Pancreas (tissue), 10 donors: Measurements from ENCODE around the gene CAPN3. TPM values are rescaled to one million over a fixed set of nuclear protein-coding genes. Genes with fewer than 3 reads are reported as not detected.

ENCODE experiments used
- ATAC-seq, 4 donors: fragments of 200-7000 bp; cut with Tn5 transposase; one replicate each; pipeline versions ENCODE4 v1.8.0 to v1.9.1; 2020; ENCODE audit warnings: mild to moderate bottlenecking in 4 of 4, moderate library complexity in 4 of 4
- DNase-seq, 6 donors: peaks; one replicate each; pipeline ENCODE4 v3.0.0-alpha.2; 2020
- FAIRE-seq: peaks from 2 replicates; lab custom pipeline; 2012; peaks lifted over from hg19 to GRCh38; lab: Jason Lieb, UNC
- H3K27ac ChIP-seq, 4 donors: fragments of 200-600 bp; sonication (generic); 1 replicate in 3 of 4; 2 replicates in 1 of 4; pipeline versions ENCODE4 v1.5.0 to v1.8.0; 2020
- H3K27me3 ChIP-seq, 4 donors: fragments of 200-600 bp; one replicate each; pipeline ENCODE4 v1.8.0; 2021
- H3K36me3 ChIP-seq, 3 donors: fragments of 200-600 bp; sonication (generic) in 1 of 3; one replicate each; pipeline versions ENCODE4 v1.5.0 to v1.8.0; 2020 to 2021
- H3K4me1 ChIP-seq, 3 donors: fragments of 200-600 bp; one replicate each; pipeline ENCODE4 v1.8.0; 2021
- H3K4me3 ChIP-seq, 4 donors: fragments of 200-600 bp; sonication (generic) in 2 of 4; one replicate each; pipeline versions ENCODE4 v1.5.0 to v1.8.0; 2020 to 2021
- H3K9me3 ChIP-seq, 4 donors: fragments of 200-600 bp; one replicate each; pipeline ENCODE4 v1.8.0; 2021
- CTCF ChIP-seq, 4 donors: fragments of 200-600 bp; sonication (generic) in 3 of 4; IDR thresholded peaks; one replicate each; pipeline versions ENCODE4 v1.5.0 to v1.8.0; 2021; ENCODE audit warnings: antibody characterized with exemption in 4 of 4
- WGBS, 2 donors: extraction: QIAGEN DNeasy Blood & Tissue Kit; methylation state at CpG; one replicate each; pipeline ENCODE4 v1.1.7; 2013; 5-methylcytosine and 5-hydroxymethylcytosine counted together
- intact Hi-C, 3 donors: fragments of 100-400 bp; cut with DNase I; formaldehyde crosslinking; loops; one replicate each; pipeline versions ENCODE4 v1.11.1 to v1.14.2; 2022
- polyA plus RNA-seq, 2 donors: library from polyadenylated mRNA; stranded (reverse); fragments of 200-250 nt; gene quantifications; one replicate each; pipeline ENCODE4 v1.2.3, GENCODE V29; 2013
- total RNA-seq, 6 donors: library from RNA; stranded (reverse); fragmentation: NEBNext Ultra II Directional in 4 of 6; extraction: Animal tissue kit (Norgen Biotek cat#: 25700) in 4 of 6; gene quantifications; one replicate each; pipeline versions ENCODE4 v1.2.1 to v1.2.4, GENCODE V29; 2021 to 2023
- donor health status: healthy with polysubstance abuse.
- donor health status: DM: no; HTN: no; CAD: no; lungs with moderate emphysema.
- donor health status: DM: no; HTN: no; CAD: no.
- donor health status: control.
- donor health status: control.
- donor health status: Bipolar disorder and iron deficiency.
- donor health status: DM: yes; HTN: yes; CAD: no.
- donor health status: DM: no; HTN: no; CAD: no.
- donor health status: DM: no; HTN: no; CAD: no.
- donor health status: DM: yes; HTN: yes; CAD: no.

The CAPN3 gene
- total and polyA plus RNA-seq, 8 donors = 1.8 to 35.8 (median 4.5) TPM

- DNase-seq = no peak
- H3K27ac ChIP-seq = peak overlapping the region in 3 of 4 donors; percentile 54 to 79 (median 78)
Observed at GRCh38 chr15:42456971-42457370, 97.7 kb downstream of the CAPN3 start.

GRCh38 chr15:42457445-42458442 lies 98.4 kb downstream of the CAPN3 start:
- Histone ChIP-seq H3K4me3 (peak overlapping the region in 1 of 4 donors; percentile 14), H3K27me3 (no peaks in the 10 kb centered on the region), H3K36me3 (no peaks in the 10 kb centered on the region), H3K27ac (peak overlapping the region in 3 of 4 donors; percentile 54 to 79 (median 78)), H3K9me3 (no peaks in the 10 kb centered on the region), H3K4me1 (peaks cover 0 to 12% (median 0%) of the 10 kb centered on the region in 3 donors)
- no peak for TF ChIP-seq CTCF (IDR thresholded peaks at IDR 0.05)
- DNase-seq (peak in 5 of 6 donors; percentile 38 to 54 (median 49)), FAIRE-seq (peak; percentile 9), ATAC-seq (peak; percentile 88 to 97 (median 92))
- intact Hi-C loops = no loop called here
- WGBS, 2 donors = 49 to 50% methylated on average over 8 of the region's 8 CpGs

More at GRCh38 chr15:42456971-42457370, 97.7 kb downstream of the CAPN3 start:
- ATAC-seq (no peak), FAIRE-seq (no peak)
- WGBS, 2 donors = 56 to 67% methylated on average over 3 of the region's 3 CpGs
- no peak for TF ChIP-seq CTCF (IDR thresholded peaks at IDR 0.05)
- H3K4me1 ChIP-seq = peaks cover 0 to 12% (median 0%) of the 10 kb centered on the region in 3 donors
- no peaks in the 10 kb centered on the region for H3K9me3 ChIP-seq
- intact Hi-C loops = no loop called here
- H3K27me3 ChIP-seq = no peaks in the 10 kb centered on the region
- H3K4me3 ChIP-seq = no peak overlapping the region
- H3K36me3 ChIP-seq = no peaks in the 10 kb centered on the region

GRCh38 chr15:42461261-42461660 lies 102.0 kb downstream of the CAPN3 start:
- Histone ChIP-seq H3K4me1 (peaks cover 0 to 12% (median 0%) of the 10 kb centered on the region in 3 donors), H3K27me3 (no peaks in the 10 kb centered on the region), H3K27ac (no peak overlapping the region), H3K4me3 (no peak overlapping the region), H3K36me3 (peaks cover 0 to 5% (median 0%) of the 10 kb centered on the region in 3 donors), H3K9me3 (no peaks in the 10 kb centered on the region)
- no peak for ATAC-seq
- no peak for DNase-seq
- no peak for TF ChIP-seq CTCF (IDR thresholded peaks at IDR 0.05)
- intact Hi-C loops = no loop called here
- FAIRE-seq = no peak
- 66 to 74% methylated on average over 3 of the region's 3 CpGs for WGBS, 2 donors

Other genes starting within 250 kb of the CAPN3 start
- 1 to 10 TPM in 1 of 6 donors, under 1 TPM in 5; 0.08 to 1.1 (median 0.26) TPM for gene PLA2G4F, start 202.9 kb upstream of the CAPN3 start, total RNA-seq
- under 1 TPM; 0.23 to 0.91 TPM for gene PLA2G4F, start 202.9 kb upstream of the CAPN3 start, polyA plus RNA-seq
- 10 to 100 TPM; 26.4 to 40.9 (median 29.3) TPM for gene VPS39, start 151.2 kb upstream of the CAPN3 start, total RNA-seq
- 10 to 100 TPM; 49.3 to 52.6 TPM for gene VPS39, start 151.2 kb upstream of the CAPN3 start, polyA plus RNA-seq
- 10 to 100 TPM in 4 of 6 donors, 1 to 10 TPM in 2; 6.9 to 21.1 (median 10.7) TPM for gene GANC, start 86.3 kb upstream of the CAPN3 start, total RNA-seq
- gene GANC, start 86.3 kb upstream of the CAPN3 start, polyA plus RNA-seq = 1 to 10 TPM; 8.7 to 9.1 TPM
- gene TMEM87A, start 86.1 kb upstream of the CAPN3 start, total RNA-seq = 10 to 100 TPM; 19.2 to 32.1 (median 25.1) TPM
- gene TMEM87A, start 86.1 kb upstream of the CAPN3 start, polyA plus RNA-seq = 10 to 100 TPM; 12.2 to 23.2 TPM
- gene ZNF106, start 131.6 kb downstream of the CAPN3 start, total RNA-seq = 10 to 100 TPM; 13.3 to 38.4 (median 20.4) TPM
- gene ZNF106, start 131.6 kb downstream of the CAPN3 start, polyA plus RNA-seq = 1 to 10 TPM; 4.3 to 5.1 TPM
- gene SNAP23, start 136.1 kb downstream of the CAPN3 start, total RNA-seq = 10 to 100 TPM; 14.2 to 39.4 (median 19.6) TPM
- gene SNAP23, start 136.1 kb downstream of the CAPN3 start, polyA plus RNA-seq = 10 to 100 TPM; 20.5 to 22.0 TPM
- gene LRRC57, start 189.3 kb downstream of the CAPN3 start, total RNA-seq = 10 to 100 TPM in 1 of 6 donors, 1 to 10 TPM in 5; 5.6 to 14.8 (median 8.6) TPM
- gene LRRC57, start 189.3 kb downstream of the CAPN3 start, polyA plus RNA-seq = 1 to 10 TPM; 3.8 to 4.9 TPM
- gene HAUS2, start 189.3 kb downstream of the CAPN3 start, total RNA-seq = 1 to 10 TPM; 6.2 to 9.0 (median 8.3) TPM
- 1 to 10 TPM; 5.4 to 6.1 TPM for gene HAUS2, start 189.3 kb downstream of the CAPN3 start, polyA plus RNA-seq
- 1 to 10 TPM in 3 of 6 donors, under 1 TPM in 3; 0.44 to 2.0 (median 1.0) TPM for gene STARD9, start 216.1 kb downstream of the CAPN3 start, total RNA-seq
- gene STARD9, start 216.1 kb downstream of the CAPN3 start, polyA plus RNA-seq = 1 to 10 TPM; 2.6 to 3.0 TPM